Measurements from ENCODE around the gene RAB3D. TPM values are rescaled to one million over a fixed set of nuclear protein-coding genes. Genes with fewer than 3 reads are reported as not detected.
"Not testable (repeated sequence)": the region's sequence is repeated elsewhere in the genome, so short reads cannot be mapped to it uniquely, and the experiment has no call there.

The RAB3D gene
- total and polyA plus RNA-seq, 2 experiments from 2014 or later: 3.8 to 21.2 TPM

DNA sequence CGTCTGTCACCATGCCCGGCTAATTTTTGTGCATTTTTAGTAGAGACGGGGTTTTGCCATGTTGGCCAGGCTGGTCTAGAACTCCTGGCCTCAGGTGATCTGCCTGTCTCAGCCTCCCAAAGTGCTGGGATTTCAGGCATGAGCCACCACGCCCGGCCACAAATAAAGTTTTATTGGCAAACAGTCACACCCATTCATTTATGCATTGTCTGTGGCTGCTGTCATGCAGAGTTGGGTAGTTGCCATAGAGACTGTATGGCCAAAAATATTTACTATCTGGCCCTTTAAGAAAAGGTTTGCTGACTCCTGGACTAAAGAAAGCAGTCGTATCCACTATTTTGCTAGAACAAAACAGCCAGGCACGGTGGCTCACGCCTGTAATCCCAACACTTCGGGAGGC lies 5.6 kb downstream of the RAB3D start:
- H3K36me3 ChIP-seq (ENCODE audit: insufficient read depth); H3K4me3 Mint-ChIP-seq; H3K9me3 Mint-ChIP-seq; H3K27ac ChIP-seq (ENCODE audit: low read depth); H3K27me3 ChIP-seq (ENCODE audit: insufficient read depth); H4K20me1 ChIP-seq (replicated peaks; ENCODE audit: insufficient read depth); DNase-seq (ENCODE audit: low spot score); H3K27ac Mint-ChIP-seq; H3K4me2 ChIP-seq; H3K9me2 ChIP-seq (ENCODE audit: insufficient read depth); H3K79me2 ChIP-seq (replicated peaks; ENCODE audit: insufficient read depth); ATAC-seq; H3F3A ChIP-seq (replicated peaks; ENCODE audit: low read depth); H3K27me3 Mint-ChIP-seq (ENCODE audit: insufficient read depth, low read depth, poor library complexity); H3K4me1 ChIP-seq (ENCODE audit: insufficient read depth); H2AFZ ChIP-seq; H3K4me1 Mint-ChIP-seq; H3K4me3 ChIP-seq: not testable (repeated sequence)
- H3K36me3 Mint-ChIP-seq (ENCODE audit: low read depth): peaks cover 28% of the 10 kb centered on the region

- Histone ChIP-seq H3K79me2 (replicated peaks; ENCODE audit: insufficient read depth) (no peaks in the 10 kb centered on the region), H3K9me2 (ENCODE audit: insufficient read depth) (no peaks in the 10 kb centered on the region), H3K4me3 (no peak overlapping the region), H3K4me1 (ENCODE audit: insufficient read depth) (no peaks in the 10 kb centered on the region), H3K27me3 (ENCODE audit: insufficient read depth) (no peaks in the 10 kb centered on the region), H3K36me3 (ENCODE audit: insufficient read depth) (no peaks in the 10 kb centered on the region), H3F3A (replicated peaks; ENCODE audit: low read depth) (no peaks in the 10 kb centered on the region; the same call in 1 of the 2 replicates), H2AFZ (no peak overlapping the region), H3K27ac (ENCODE audit: low read depth) (no peak overlapping the region), H3K4me2 (no peak overlapping the region), H4K20me1 (replicated peaks; ENCODE audit: insufficient read depth) (no peaks in the 10 kb centered on the region; the same call in 1 of the 2 replicates)
- no peaks in the 10 kb centered on the region for H3K4me1 Mint-ChIP-seq
- DNase-seq (ENCODE audit: low spot score) (no peak), ATAC-seq (no peak)
- TF ChIP-seq ZNF114 (CRISPR knock-in tag; IDR thresholded peaks at IDR 0.05): no peak
- TF ChIP-seq, protein P1, sequence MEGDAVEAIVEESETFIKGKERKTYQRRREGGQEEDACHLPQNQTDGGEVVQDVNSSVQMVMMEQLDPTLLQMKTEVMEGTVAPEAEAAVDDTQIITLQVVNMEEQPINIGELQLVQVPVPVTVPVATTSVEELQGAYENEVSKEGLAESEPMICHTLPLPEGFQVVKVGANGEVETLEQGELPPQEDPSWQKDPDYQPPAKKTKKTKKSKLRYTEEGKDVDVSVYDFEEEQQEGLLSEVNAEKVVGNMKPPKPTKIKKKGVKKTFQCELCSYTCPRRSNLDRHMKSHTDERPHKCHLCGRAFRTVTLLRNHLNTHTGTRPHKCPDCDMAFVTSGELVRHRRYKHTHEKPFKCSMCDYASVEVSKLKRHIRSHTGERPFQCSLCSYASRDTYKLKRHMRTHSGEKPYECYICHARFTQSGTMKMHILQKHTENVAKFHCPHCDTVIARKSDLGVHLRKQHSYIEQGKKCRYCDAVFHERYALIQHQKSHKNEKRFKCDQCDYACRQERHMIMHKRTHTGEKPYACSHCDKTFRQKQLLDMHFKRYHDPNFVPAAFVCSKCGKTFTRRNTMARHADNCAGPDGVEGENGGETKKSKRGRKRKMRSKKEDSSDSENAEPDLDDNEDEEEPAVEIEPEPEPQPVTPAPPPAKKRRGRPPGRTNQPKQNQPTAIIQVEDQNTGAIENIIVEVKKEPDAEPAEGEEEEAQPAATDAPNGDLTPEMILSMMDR (conservative IDR thresholded peaks at IDR 0.05; ENCODE audit: low read depth in 2 of 2): no peak
- no peak for TF ChIP-seq POLR2AphosphoS5 (IDR thresholded peaks at IDR 0.05; ENCODE audit: low read depth)
- no peak for TF ChIP-seq JUNB (IDR thresholded peaks at IDR 0.05; ENCODE audit: unreplicated experiment)
- no peak for TF ChIP-seq CREB1 (CRISPR knock-in tag; IDR thresholded peaks at IDR 0.05; ENCODE audit: low read depth)
- TF ChIP-seq EZH2 (IDR thresholded peaks at IDR 0.05; ENCODE audit: low read depth, unreplicated experiment): no peak
- TF ChIP-seq, protein P2, sequence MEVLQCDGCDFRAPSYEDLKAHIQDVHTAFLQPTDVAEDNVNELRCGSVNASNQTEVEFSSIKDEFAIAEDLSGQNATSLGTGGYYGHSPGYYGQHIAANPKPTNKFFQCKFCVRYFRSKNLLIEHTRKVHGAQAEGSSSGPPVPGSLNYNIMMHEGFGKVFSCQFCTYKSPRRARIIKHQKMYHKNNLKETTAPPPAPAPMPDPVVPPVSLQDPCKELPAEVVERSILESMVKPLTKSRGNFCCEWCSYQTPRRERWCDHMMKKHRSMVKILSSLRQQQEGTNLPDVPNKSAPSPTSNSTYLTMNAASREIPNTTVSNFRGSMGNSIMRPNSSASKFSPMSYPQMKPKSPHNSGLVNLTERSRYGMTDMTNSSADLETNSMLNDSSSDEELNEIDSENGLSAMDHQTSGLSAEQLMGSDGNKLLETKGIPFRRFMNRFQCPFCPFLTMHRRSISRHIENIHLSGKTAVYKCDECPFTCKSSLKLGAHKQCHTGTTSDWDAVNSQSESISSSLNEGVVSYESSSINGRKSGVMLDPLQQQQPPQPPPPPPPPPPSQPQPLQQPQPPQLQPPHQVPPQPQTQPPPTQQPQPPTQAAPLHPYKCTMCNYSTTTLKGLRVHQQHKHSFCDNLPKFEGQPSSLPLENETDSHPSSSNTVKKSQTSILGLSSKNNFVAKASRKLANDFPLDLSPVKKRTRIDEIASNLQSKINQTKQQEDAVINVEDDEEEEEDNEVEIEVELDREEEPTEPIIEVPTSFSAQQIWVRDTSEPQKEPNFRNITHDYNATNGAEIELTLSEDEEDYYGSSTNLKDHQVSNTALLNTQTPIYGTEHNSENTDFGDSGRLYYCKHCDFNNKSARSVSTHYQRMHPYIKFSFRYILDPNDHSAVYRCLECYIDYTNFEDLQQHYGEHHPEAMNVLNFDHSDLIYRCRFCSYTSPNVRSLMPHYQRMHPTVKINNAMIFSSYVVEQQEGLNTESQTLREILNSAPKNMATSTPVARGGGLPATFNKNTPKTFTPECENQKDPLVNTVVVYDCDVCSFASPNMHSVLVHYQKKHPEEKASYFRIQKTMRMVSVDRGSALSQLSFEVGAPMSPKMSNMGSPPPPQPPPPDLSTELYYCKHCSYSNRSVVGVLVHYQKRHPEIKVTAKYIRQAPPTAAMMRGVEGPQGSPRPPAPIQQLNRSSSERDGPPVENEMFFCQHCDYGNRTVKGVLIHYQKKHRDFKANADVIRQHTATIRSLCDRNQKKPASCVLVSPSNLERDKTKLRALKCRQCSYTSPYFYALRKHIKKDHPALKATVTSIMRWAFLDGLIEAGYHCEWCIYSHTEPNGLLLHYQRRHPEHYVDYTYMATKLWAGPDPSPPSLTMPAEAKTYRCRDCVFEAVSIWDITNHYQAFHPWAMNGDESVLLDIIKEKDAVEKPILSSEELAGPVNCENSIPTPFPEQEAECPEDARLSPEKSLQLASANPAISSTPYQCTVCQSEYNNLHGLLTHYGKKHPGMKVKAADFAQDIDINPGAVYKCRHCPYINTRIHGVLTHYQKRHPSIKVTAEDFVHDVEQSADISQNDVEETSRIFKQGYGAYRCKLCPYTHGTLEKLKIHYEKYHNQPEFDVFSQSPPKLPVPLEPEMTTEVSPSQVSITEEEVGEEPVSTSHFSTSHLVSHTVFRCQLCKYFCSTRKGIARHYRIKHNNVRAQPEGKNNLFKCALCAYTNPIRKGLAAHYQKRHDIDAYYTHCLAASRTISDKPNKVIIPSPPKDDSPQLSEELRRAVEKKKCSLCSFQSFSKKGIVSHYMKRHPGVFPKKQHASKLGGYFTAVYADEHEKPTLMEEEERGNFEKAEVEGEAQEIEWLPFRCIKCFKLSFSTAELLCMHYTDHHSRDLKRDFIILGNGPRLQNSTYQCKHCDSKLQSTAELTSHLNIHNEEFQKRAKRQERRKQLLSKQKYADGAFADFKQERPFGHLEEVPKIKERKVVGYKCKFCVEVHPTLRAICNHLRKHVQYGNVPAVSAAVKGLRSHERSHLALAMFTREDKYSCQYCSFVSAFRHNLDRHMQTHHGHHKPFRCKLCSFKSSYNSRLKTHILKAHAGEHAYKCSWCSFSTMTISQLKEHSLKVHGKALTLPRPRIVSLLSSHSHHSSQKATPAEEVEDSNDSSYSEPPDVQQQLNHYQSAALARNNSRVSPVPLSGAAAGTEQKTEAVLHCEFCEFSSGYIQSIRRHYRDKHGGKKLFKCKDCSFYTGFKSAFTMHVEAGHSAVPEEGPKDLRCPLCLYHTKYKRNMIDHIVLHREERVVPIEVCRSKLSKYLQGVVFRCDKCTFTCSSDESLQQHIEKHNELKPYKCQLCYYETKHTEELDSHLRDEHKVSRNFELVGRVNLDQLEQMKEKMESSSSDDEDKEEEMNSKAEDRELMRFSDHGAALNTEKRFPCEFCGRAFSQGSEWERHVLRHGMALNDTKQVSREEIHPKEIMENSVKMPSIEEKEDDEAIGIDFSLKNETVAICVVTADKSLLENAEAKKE (CRISPR knock-in tag; IDR thresholded peaks at IDR 0.05): no peak
- no peak for TF ChIP-seq ZNF331 (CRISPR knock-in tag; IDR thresholded peaks at IDR 0.05; ENCODE audit: low read depth)
- TF ChIP-seq NANOG (IDR thresholded peaks at IDR 0.05; ENCODE audit: borderline replicate concordance): no peak
- TF ChIP-seq STAT1 (IDR thresholded peaks at IDR 0.05; ENCODE audit: unreplicated experiment): no peak
- no peak for TF ChIP-seq EZH2phosphoT487 (IDR thresholded peaks at IDR 0.05; ENCODE audit: unreplicated experiment)
- TF ChIP-seq, protein P3, sequence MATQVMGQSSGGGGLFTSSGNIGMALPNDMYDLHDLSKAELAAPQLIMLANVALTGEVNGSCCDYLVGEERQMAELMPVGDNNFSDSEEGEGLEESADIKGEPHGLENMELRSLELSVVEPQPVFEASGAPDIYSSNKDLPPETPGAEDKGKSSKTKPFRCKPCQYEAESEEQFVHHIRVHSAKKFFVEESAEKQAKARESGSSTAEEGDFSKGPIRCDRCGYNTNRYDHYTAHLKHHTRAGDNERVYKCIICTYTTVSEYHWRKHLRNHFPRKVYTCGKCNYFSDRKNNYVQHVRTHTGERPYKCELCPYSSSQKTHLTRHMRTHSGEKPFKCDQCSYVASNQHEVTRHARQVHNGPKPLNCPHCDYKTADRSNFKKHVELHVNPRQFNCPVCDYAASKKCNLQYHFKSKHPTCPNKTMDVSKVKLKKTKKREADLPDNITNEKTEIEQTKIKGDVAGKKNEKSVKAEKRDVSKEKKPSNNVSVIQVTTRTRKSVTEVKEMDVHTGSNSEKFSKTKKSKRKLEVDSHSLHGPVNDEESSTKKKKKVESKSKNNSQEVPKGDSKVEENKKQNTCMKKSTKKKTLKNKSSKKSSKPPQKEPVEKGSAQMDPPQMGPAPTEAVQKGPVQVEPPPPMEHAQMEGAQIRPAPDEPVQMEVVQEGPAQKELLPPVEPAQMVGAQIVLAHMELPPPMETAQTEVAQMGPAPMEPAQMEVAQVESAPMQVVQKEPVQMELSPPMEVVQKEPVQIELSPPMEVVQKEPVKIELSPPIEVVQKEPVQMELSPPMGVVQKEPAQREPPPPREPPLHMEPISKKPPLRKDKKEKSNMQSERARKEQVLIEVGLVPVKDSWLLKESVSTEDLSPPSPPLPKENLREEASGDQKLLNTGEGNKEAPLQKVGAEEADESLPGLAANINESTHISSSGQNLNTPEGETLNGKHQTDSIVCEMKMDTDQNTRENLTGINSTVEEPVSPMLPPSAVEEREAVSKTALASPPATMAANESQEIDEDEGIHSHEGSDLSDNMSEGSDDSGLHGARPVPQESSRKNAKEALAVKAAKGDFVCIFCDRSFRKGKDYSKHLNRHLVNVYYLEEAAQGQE (IDR thresholded peaks at IDR 0.05; ENCODE audit: unreplicated experiment): no peak
- H3K27ac Mint-ChIP-seq: no peak overlapping the region
- H3K36me3 Mint-ChIP-seq (ENCODE audit: low read depth): peaks cover 28% of the 10 kb centered on the region
- peaks cover 2% of the 10 kb centered on the region for H3K27me3 Mint-ChIP-seq (ENCODE audit: insufficient read depth, low read depth, poor library complexity)
- no peak overlapping the region for H3K4me3 Mint-ChIP-seq
- no peaks in the 10 kb centered on the region for H3K9me3 Mint-ChIP-seq
These were observed 6.6 kb downstream of the RAB3D start for GRCh38 chr19:11332822-11333221.
